Measurements from ENCODE around the gene MEAK7. TPM values are rescaled to one million over a fixed set of nuclear protein-coding genes. Genes with fewer than 3 reads are reported as not detected.

The MEAK7 gene
- total RNA-seq, 1 donor from 2014 or later = 18.4 TPM

GRCh38 chr16:84532855-84533486 is 28.5 kb upstream of the MEAK7 start:
- peak overlapping the region; percentile 99 for H3K27ac Mint-ChIP-seq
- Histone ChIP-seq H3K36me3 (no peaks in the 10 kb centered on the region), H3K9ac (no peak overlapping the region), H3K27me3 (no peaks in the 10 kb centered on the region), H4K20me1 (ENCODE audit: low read depth) (no peaks in the 10 kb centered on the region), H3K9me3 (ENCODE audit: low read depth) (no peaks in the 10 kb centered on the region), H3K4me2 (peak overlapping the region; percentile 46), H3K4me3 (no peak overlapping the region), H3K4me1 (peaks cover 59% of the 10 kb centered on the region), H2AFZ (replicated peaks) (no peak overlapping the region), H3F3A (ENCODE audit: low read depth) (peaks cover 56% of the 10 kb centered on the region), H3K27ac (peak overlapping the region; percentile 81), H3K79me2 (ENCODE audit: low read depth) (no peaks in the 10 kb centered on the region)
- peak overlapping the region; percentile 72 for H3K4me3 Mint-ChIP-seq
- peaks cover 73% of the 10 kb centered on the region for H3K4me1 Mint-ChIP-seq
- no peak for DNase-seq (ENCODE audit: low spot score)
- peaks cover 24% of the 10 kb centered on the region for H3K9me3 Mint-ChIP-seq
- H3K27me3 Mint-ChIP-seq (ENCODE audit: insufficient read depth, low read depth) = peaks cover 17% of the 10 kb centered on the region
- TF ChIP-seq EZH2 (IDR thresholded peaks at IDR 0.05) (no peak), CTCF (IDR thresholded peaks at IDR 0.05) (no peak), EZH2phosphoT487 (IDR thresholded peaks at IDR 0.05) (no peak)
- H3K36me3 Mint-ChIP-seq = peaks cover 12% of the 10 kb centered on the region

DNA sequence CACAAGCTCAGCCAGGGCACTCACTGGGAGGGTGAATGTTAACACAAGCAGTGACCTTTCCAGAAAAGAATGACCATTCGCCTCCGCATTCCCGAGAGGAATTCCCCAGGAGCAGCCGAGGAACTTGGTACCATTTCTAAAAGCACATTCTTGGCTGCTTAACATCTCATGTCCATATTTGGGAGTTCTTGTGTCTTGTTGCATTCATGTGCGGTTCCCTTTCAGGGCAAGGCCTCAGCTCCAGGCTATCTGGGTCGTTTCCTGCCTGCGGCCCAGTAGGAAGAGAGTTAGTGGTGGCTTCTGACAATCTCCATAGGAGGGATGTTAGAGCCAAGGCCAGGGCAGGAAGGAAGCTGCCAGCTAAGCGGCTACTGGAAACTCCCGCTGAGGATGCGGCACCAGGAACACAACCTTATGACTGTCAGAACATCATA is 27.8 kb upstream of the MEAK7 start:
- H3K9ac ChIP-seq = no peak overlapping the region
- DNase-seq (ENCODE audit: low spot score) = peak; percentile 90
- Mint-ChIP-seq H3K27ac (peak overlapping the region; percentile 99), H3K4me3 (peak overlapping the region; percentile 72), H3K36me3 (peaks cover 12% of the 10 kb centered on the region), H3K27me3 (ENCODE audit: insufficient read depth, low read depth) (peaks cover 17% of the 10 kb centered on the region), H3K4me1 (peaks cover 72% of the 10 kb centered on the region), H3K9me3 (peaks cover 27% of the 10 kb centered on the region)
- no peaks in the 10 kb centered on the region for H4K20me1 ChIP-seq (ENCODE audit: low read depth)
- no peaks in the 10 kb centered on the region for H3K79me2 ChIP-seq (ENCODE audit: low read depth)
- H3K9me3 ChIP-seq (ENCODE audit: low read depth) = no peaks in the 10 kb centered on the region
- H3F3A ChIP-seq (ENCODE audit: low read depth) = peaks cover 57% of the 10 kb centered on the region
- H3K27ac ChIP-seq = peak overlapping the region; percentile 81
- H2AFZ ChIP-seq (replicated peaks) = no peak overlapping the region
- peaks cover 57% of the 10 kb centered on the region for H3K4me1 ChIP-seq
- no peaks in the 10 kb centered on the region for H3K36me3 ChIP-seq
- H3K4me3 ChIP-seq = no peak overlapping the region
- H3K4me2 ChIP-seq = peak overlapping the region; percentile 46
- no peaks in the 10 kb centered on the region for H3K27me3 ChIP-seq
- no peak for TF ChIP-seq EZH2 (IDR thresholded peaks at IDR 0.05)
- TF ChIP-seq EZH2phosphoT487 (IDR thresholded peaks at IDR 0.05) = no peak
- TF ChIP-seq CTCF (IDR thresholded peaks at IDR 0.05) = no peak

DNA sequence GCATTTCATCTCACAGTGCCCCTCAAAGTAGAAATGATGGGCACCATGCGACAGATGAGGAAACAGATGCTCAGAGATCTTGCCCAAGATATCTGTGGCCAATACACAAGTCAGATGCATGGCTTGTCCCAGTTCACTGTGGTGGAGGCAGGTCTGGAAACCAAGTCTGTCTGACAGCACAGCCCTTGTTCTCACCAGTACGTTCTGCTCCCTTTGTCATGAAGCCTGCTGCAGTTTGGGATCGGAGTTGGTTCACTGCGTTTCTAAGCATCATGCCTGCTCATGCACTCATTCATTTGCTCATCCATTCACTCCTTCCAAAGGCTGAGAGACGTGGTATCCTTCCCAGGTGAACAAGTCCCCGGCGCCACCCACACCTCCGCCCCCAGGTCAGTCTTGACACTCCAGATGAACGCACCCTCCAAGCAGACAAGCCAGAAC is 27.2 kb upstream of the MEAK7 start:
- Histone ChIP-seq H2AFZ (replicated peaks) (no peak overlapping the region), H3K9me3 (ENCODE audit: low read depth) (no peaks in the 10 kb centered on the region), H4K20me1 (ENCODE audit: low read depth) (no peaks in the 10 kb centered on the region), H3K4me1 (peaks cover 60% of the 10 kb centered on the region), H3F3A (ENCODE audit: low read depth) (peaks cover 61% of the 10 kb centered on the region), H3K36me3 (no peaks in the 10 kb centered on the region), H3K27ac (peak overlapping the region; percentile 81), H3K9ac (no peak overlapping the region), H3K4me2 (peak overlapping the region; percentile 46), H3K4me3 (no peak overlapping the region), H3K27me3 (no peaks in the 10 kb centered on the region), H3K79me2 (ENCODE audit: low read depth) (no peaks in the 10 kb centered on the region)
- Mint-ChIP-seq H3K9me3 (peaks cover 27% of the 10 kb centered on the region), H3K36me3 (peaks cover 12% of the 10 kb centered on the region), H3K27ac (peak overlapping the region; percentile 99), H3K4me1 (peaks cover 73% of the 10 kb centered on the region), H3K4me3 (peak overlapping the region; percentile 72), H3K27me3 (ENCODE audit: insufficient read depth, low read depth) (peaks cover 17% of the 10 kb centered on the region)
- no peak for DNase-seq (ENCODE audit: low spot score)
- TF ChIP-seq EZH2phosphoT487 (IDR thresholded peaks at IDR 0.05) (no peak), CTCF (IDR thresholded peaks at IDR 0.05) (no peak), EZH2 (IDR thresholded peaks at IDR 0.05) (no peak)

All from neural progenitor cell (in vitro differentiated cells).